Activated CD4-positive, alpha-beta memory T cell treated with anti-CD3 and anti-CD28 coated beads, Interleukin-2, amount 10 ng/mL, durations not matched to agents 7 days and 5 days (primary cell): Measurements from ENCODE around the gene C1orf115. TPM values are rescaled to one million over a fixed set of nuclear protein-coding genes. Genes with fewer than 3 reads are reported as not detected.
"Not testable (repeated sequence)": the region's sequence is repeated elsewhere in the genome, so short reads cannot be mapped to it uniquely, and the experiment has no call there.

Source experiments
- CTCF ChIA-PET: fragments of 350-600 bp; sonication (Branson Sonifier 250); formaldehyde crosslinking; loops from one replicate; lab custom pipeline; 2021; ENCODE audit warnings: antibody characterized with exemption, inconsistent platforms; lab: Charles Lee
- POLR2A ChIA-PET: fragments of 350-600 bp; sonication (Branson Sonifier 250); formaldehyde crosslinking; loops from one replicate; lab custom pipeline; 2021; ENCODE audit warnings: antibody characterized with exemption; lab: Charles Lee
- DNase-seq: peaks from one replicate; pipeline ENCODE4 v3.0.0-alpha.2; 2020
- H3K27ac Mint-ChIP-seq: one replicate; pipeline ENCODE4 v1.8.0; 2021; ENCODE audit warnings: mild to moderate bottlenecking, mixed read lengths
- H3K27me3 Mint-ChIP-seq: one replicate; pipeline ENCODE4 v1.8.0; 2021; ENCODE audit warnings: mixed read lengths
- H3K36me3 Mint-ChIP-seq: one replicate; pipeline ENCODE4 v1.8.0; 2021; ENCODE audit warnings: low read depth, mixed read lengths
- H3K4me1 Mint-ChIP-seq: one replicate; pipeline ENCODE4 v1.8.0; 2021; ENCODE audit warnings: mixed read lengths
- H3K4me3 Mint-ChIP-seq: one replicate; pipeline ENCODE4 v1.8.0; 2021; ENCODE audit warnings: mild to moderate bottlenecking, mixed read lengths
- H3K9me3 Mint-ChIP-seq: one replicate; pipeline ENCODE4 v1.8.0; 2021; ENCODE audit warnings: mixed read lengths
- total RNA-seq, 2 experiments: library from RNA; stranded (reverse); gene quantifications; one replicate each; pipeline ENCODE4 v1.2.3, GENCODE V29; 2021

C1orf115 gene
- total RNA-seq, 2 experiments from 2014 or later = 1.2 to 1.5 TPM

- Mint-ChIP-seq H3K27ac (no peak overlapping the region), H3K27me3 (no peaks in the 10 kb centered on the region), H3K9me3 (no peaks in the 10 kb centered on the region), H3K36me3 (no peaks in the 10 kb centered on the region), H3K4me3 (no peak overlapping the region), H3K4me1 (peaks cover 3% of the 10 kb centered on the region)
- POLR2A ChIA-PET = no interaction called here
- CTCF ChIA-PET = interaction anchor here (3.3 kb wide), 1 partner anchor 51 kb away, joined by 20 read pairs; no protein-coding TSS in a partner anchor
- no peak for DNase-seq
These were observed 7.1 kb upstream of the C1orf115 start for GRCh38 chr1:220682901-220683576.

GRCh38 chr1:220683716-220684115, 6.4 kb upstream of the C1orf115 start:
- H3K36me3 Mint-ChIP-seq, POLR2A ChIA-PET, H3K4me3 Mint-ChIP-seq, DNase-seq, H3K27me3 Mint-ChIP-seq, H3K9me3 Mint-ChIP-seq, H3K27ac Mint-ChIP-seq, H3K4me1 Mint-ChIP-seq: not testable (repeated sequence)
- CTCF ChIA-PET = interaction anchor here (3.3 kb wide), 1 partner anchor 50 kb away, joined by 20 read pairs; no protein-coding TSS in a partner anchor

- Mint-ChIP-seq H3K4me3 (no peak overlapping the region), H3K4me1 (peaks cover 6% of the 10 kb centered on the region), H3K9me3 (no peaks in the 10 kb centered on the region), H3K27ac (no peak overlapping the region), H3K27me3 (peaks cover 2% of the 10 kb centered on the region), H3K36me3 (no peaks in the 10 kb centered on the region)
- no peak for DNase-seq
- ChIA-PET POLR2A (no interaction called here), CTCF (interaction anchor here (1.2 to 3.3 kb wide), 2 partner anchors 9 to 49 kb away, joined by 4 to 20 read pairs; no protein-coding TSS in a partner anchor)
These were observed 5.3 kb upstream of the C1orf115 start for GRCh38 chr1:220684890-220685289.

GRCh38 chr1:220685879-220686278, 4.3 kb upstream of the C1orf115 start:
- Mint-ChIP-seq H3K4me1 (peaks cover 4% of the 10 kb centered on the region), H3K4me3 (no peak overlapping the region), H3K27ac (no peak overlapping the region), H3K9me3 (no peaks in the 10 kb centered on the region), H3K27me3 (peaks cover 4% of the 10 kb centered on the region), H3K36me3 (no peaks in the 10 kb centered on the region)
- ChIA-PET POLR2A (no interaction called here), CTCF (interaction anchor here (3.3 kb wide), 1 partner anchor 48 kb away, joined by 20 read pairs; no protein-coding TSS in a partner anchor)
- DNase-seq = no peak

- no peak for DNase-seq
- Mint-ChIP-seq H3K27me3 (peaks cover 17% of the 10 kb centered on the region), H3K4me3 (no peak overlapping the region), H3K9me3 (no peaks in the 10 kb centered on the region), H3K27ac (no peak overlapping the region), H3K4me1 (peaks cover 7% of the 10 kb centered on the region), H3K36me3 (no peaks in the 10 kb centered on the region)
- ChIA-PET CTCF (interaction anchor here (1.3 kb wide), 1 partner anchor 88 kb away, joined by 3 read pairs; no protein-coding TSS in a partner anchor), POLR2A (no interaction called here)
These were observed 2.4 kb upstream of the C1orf115 start for GRCh38 chr1:220687809-220688208.

GRCh38 chr1:220689666-220690065, 497 bp upstream of the C1orf115 start:
- no peak for DNase-seq
- peaks cover 21% of the 10 kb centered on the region for H3K27me3 Mint-ChIP-seq
- no peak overlapping the region for H3K27ac Mint-ChIP-seq
- ChIA-PET POLR2A (no interaction called here), CTCF (interaction anchor here (1.4 to 3.8 kb wide), 2 partner anchors 21 to 44 kb away, joined by 3 to 35 read pairs; no protein-coding TSS in a partner anchor)
- peak overlapping the region; percentile 77 for H3K4me3 Mint-ChIP-seq
- no peaks in the 10 kb centered on the region for H3K36me3 Mint-ChIP-seq
- peaks cover 7% of the 10 kb centered on the region for H3K4me1 Mint-ChIP-seq
- no peaks in the 10 kb centered on the region for H3K9me3 Mint-ChIP-seq

- no peak overlapping the region for H3K27ac Mint-ChIP-seq
- no peak for DNase-seq
- no peaks in the 10 kb centered on the region for H3K36me3 Mint-ChIP-seq
- H3K9me3 Mint-ChIP-seq = no peaks in the 10 kb centered on the region
- H3K4me3 Mint-ChIP-seq = peak overlapping the region; percentile 45
- ChIA-PET CTCF (interaction anchor here (0.8 to 3.8 kb wide), 7 partner anchors 10 to 86 kb away, joined by 3 to 35 read pairs (median 3); no protein-coding TSS in a partner anchor), POLR2A (no interaction called here)
- H3K4me1 Mint-ChIP-seq = peaks cover 7% of the 10 kb centered on the region
- peaks cover 21% of the 10 kb centered on the region for H3K27me3 Mint-ChIP-seq
These were observed 1.0 kb downstream of the C1orf115 start for GRCh38 chr1:220691053-220691684.

GRCh38 chr1:220692436-220693228, 2.5 kb downstream of the C1orf115 start:
- H3K4me1 Mint-ChIP-seq = peaks cover 7% of the 10 kb centered on the region
- H3K4me3 Mint-ChIP-seq = no peak overlapping the region
- H3K27me3 Mint-ChIP-seq = peaks cover 21% of the 10 kb centered on the region
- no peaks in the 10 kb centered on the region for H3K36me3 Mint-ChIP-seq
- POLR2A ChIA-PET = no interaction called here
- DNase-seq = no peak
- CTCF ChIA-PET = interaction anchor here (1.2 to 3.8 kb wide), 4 partner anchors 12 to 84 kb away, joined by 5 to 35 read pairs (median 14); no protein-coding TSS in a partner anchor
- no peaks in the 10 kb centered on the region for H3K9me3 Mint-ChIP-seq
- H3K27ac Mint-ChIP-seq = no peak overlapping the region

GRCh38 chr1:220694866-220695382, 4.8 kb downstream of the C1orf115 start:
- Mint-ChIP-seq H3K4me3 (no peak overlapping the region), H3K36me3 (no peaks in the 10 kb centered on the region), H3K4me1 (peaks cover 4% of the 10 kb centered on the region), H3K27me3 (peaks cover 18% of the 10 kb centered on the region), H3K9me3 (no peaks in the 10 kb centered on the region), H3K27ac (no peak overlapping the region)
- ChIA-PET CTCF (interaction anchor here (1.7 to 2.3 kb wide), 2 partner anchors 10 to 39 kb away, joined by 4 to 23 read pairs; no protein-coding TSS in a partner anchor), POLR2A (no interaction called here)
- DNase-seq = no peak

- Mint-ChIP-seq H3K27me3 (peaks cover 18% of the 10 kb centered on the region), H3K4me3 (no peak overlapping the region), H3K4me1 (peaks cover 3% of the 10 kb centered on the region), H3K9me3 (no peaks in the 10 kb centered on the region), H3K27ac (no peak overlapping the region), H3K36me3 (no peaks in the 10 kb centered on the region)
- ChIA-PET POLR2A (no interaction called here), CTCF (interaction anchor here (2.1 kb wide), 1 partner anchor 38 kb away, joined by 7 read pairs; no protein-coding TSS in a partner anchor)
- no peak for DNase-seq
These were observed 5.3 kb downstream of the C1orf115 start for GRCh38 chr1:220695426-220695825.

GRCh38 chr1:220696226-220696862, 6.2 kb downstream of the C1orf115 start:
- peaks cover 14% of the 10 kb centered on the region for H3K27me3 Mint-ChIP-seq
- DNase-seq = no peak
- no peak overlapping the region for H3K27ac Mint-ChIP-seq
- ChIA-PET CTCF (interaction anchor here (1.0 to 2.1 kb wide), 2 partner anchors 37 to 79 kb away, joined by 3 to 7 read pairs; no protein-coding TSS in a partner anchor), POLR2A (no interaction called here)
- H3K4me3 Mint-ChIP-seq = no peak overlapping the region
- H3K4me1 Mint-ChIP-seq = no peaks in the 10 kb centered on the region
- no peaks in the 10 kb centered on the region for H3K9me3 Mint-ChIP-seq
- no peaks in the 10 kb centered on the region for H3K36me3 Mint-ChIP-seq

- no peaks in the 10 kb centered on the region for H3K36me3 Mint-ChIP-seq
- no peak for DNase-seq
- POLR2A ChIA-PET = no interaction called here
- H3K9me3 Mint-ChIP-seq = no peaks in the 10 kb centered on the region
- CTCF ChIA-PET = interaction anchor here (1.0 to 2.1 kb wide), 2 partner anchors 36 to 78 kb away, joined by 3 to 7 read pairs; no protein-coding TSS in a partner anchor
- H3K4me3 Mint-ChIP-seq = no peak overlapping the region
- no peak overlapping the region for H3K27ac Mint-ChIP-seq
- H3K4me1 Mint-ChIP-seq = peaks cover under 1% of the 10 kb centered on the region
- H3K27me3 Mint-ChIP-seq = peaks cover 11% of the 10 kb centered on the region
These were observed 6.7 kb downstream of the C1orf115 start for GRCh38 chr1:220696863-220697231.
